ENCODE measurements around the gene TAL1.

- TF ChIP-seq CTCF (conservative IDR thresholded peaks at IDR 0.05; ENCODE audit: low read length) (no peak), EZH2phosphoT487 (IDR thresholded peaks at IDR 0.05; ENCODE audit: borderline replicate concordance) (no peak)
These were observed 6.5 kb downstream of the TAL1 start for GRCh38 chr1:47225430-47226100.
